BJ (cell line): Measurements from ENCODE around the gene GALE. TPM values are rescaled to one million over a fixed set of nuclear protein-coding genes. Genes with fewer than 3 reads are reported as not detected.

Source experiments
- CTCF ChIA-PET: fragments of 350-600 bp; formaldehyde crosslinking; extraction: SDS; loops from one replicate; lab custom pipeline; 2021; ENCODE audit warnings: antibody characterized with exemption, inconsistent platforms; lab: Yijun Ruan, JAX
- POLR2A ChIA-PET: fragments of 300-600 bp; sonication (Branson Sonifier 250); formaldehyde crosslinking; extraction: SDS; loops from one replicate; lab custom pipeline; 2021; ENCODE audit warnings: antibody characterized with exemption; lab: Charles Lee
- DNase-seq: peaks from one replicate; pipeline ENCODE4 v3.0.0-alpha.2; 2011; ENCODE audit warnings: low read depth
- H3K27me3 ChIP-seq: 2 replicates; pipeline ENCODE4 v1.6.0; 2011; ENCODE audit warnings: low read length; ENCODE audit not compliant: control insufficient read depth, insufficient read depth
- H3K36me3 ChIP-seq: 2 replicates; pipeline ENCODE4 v1.5.1; 2011; ENCODE audit warnings: low read length; ENCODE audit not compliant: control insufficient read depth, insufficient read depth
- H3K4me3 ChIP-seq: 2 replicates; pipeline ENCODE4 v1.5.1; 2011; ENCODE audit warnings: low read depth, mild to moderate bottlenecking, control low read depth, low read length
- CTCF ChIP-seq: IDR thresholded peaks from 2 replicates; pipeline ENCODE4 v1.5.1; 2011; ENCODE audit warnings: low read depth, mild to moderate bottlenecking, control low read depth, inconsistent platforms, low read length, moderate library complexity; ENCODE audit not compliant: insufficient read depth
- polyA plus RNA-seq: library from polyadenylated mRNA; depleted of rRNA; stranded (reverse); fragments of >200 nt; gene quantifications from 2 replicates; pipeline ENCODE4 v1.2.3, GENCODE V29; 2011

Gene GALE
- polyA plus RNA-seq, 1 experiment = 36.1 TPM

- H3K36me3 ChIP-seq = peaks cover 15% of the 10 kb centered on the region
- ChIA-PET POLR2A (no interaction called here), CTCF (interaction anchor here (0.6 to 9.2 kb wide), 4 partner anchors 8 to 125 kb away, joined by 3 to 77 read pairs (median 3); partner anchors contain the start of gene PITHD1)
These were observed 17.1 kb upstream of the GALE start for GRCh38 chr1:23817633-23818032.

GRCh38 chr1:23816906-23817305 is 16.4 kb upstream of the GALE start:
- no peak for DNase-seq
- no peaks in the 10 kb centered on the region for H3K27me3 ChIP-seq
- no peak for TF ChIP-seq CTCF
- ChIA-PET POLR2A (no interaction called here), CTCF (interaction anchor here (1.0 to 1.4 kb wide), 5 partner anchors 10 to 100 kb away, joined by 3 to 6 read pairs (median 3); partner anchors contain the start of gene PITHD1)
- H3K4me3 ChIP-seq = no peak overlapping the region
- peaks cover 19% of the 10 kb centered on the region for H3K36me3 ChIP-seq

More at GRCh38 chr1:23817633-23818032, 17.1 kb upstream of the GALE start:
- Histone ChIP-seq H3K4me3 (no peak overlapping the region), H3K27me3 (no peaks in the 10 kb centered on the region)
- DNase-seq = no peak
- TF ChIP-seq CTCF = no peak

- Histone ChIP-seq H3K4me3 (no peak overlapping the region), H3K27me3 (no peaks in the 10 kb centered on the region), H3K36me3 (peaks cover 21% of the 10 kb centered on the region)
- ChIA-PET POLR2A (no interaction called here), CTCF (interaction anchor here (0.7 to 1.4 kb wide), 5 partner anchors 9 to 160 kb away, joined by 3 to 6 read pairs (median 3); no protein-coding TSS in a partner anchor)
- no peak for TF ChIP-seq CTCF
- DNase-seq = no peak
These were observed 15.8 kb upstream of the GALE start for GRCh38 chr1:23816361-23816760.

GRCh38 chr1:23814016-23814415 is 13.5 kb upstream of the GALE start:
- Histone ChIP-seq H3K4me3 (no peak overlapping the region), H3K36me3 (peaks cover 24% of the 10 kb centered on the region), H3K27me3 (no peaks in the 10 kb centered on the region)
- POLR2A ChIA-PET = no interaction called here
- no peak for DNase-seq
- CTCF ChIA-PET = interaction anchor here (0.6 to 1.2 kb wide), 3 partner anchors 11 to 259 kb away, joined by 3 read pairs; partner anchors contain the start of gene HMGCL
- TF ChIP-seq CTCF = no peak

- POLR2A ChIA-PET = no interaction called here
- no peak for DNase-seq
- TF ChIP-seq CTCF = peak; percentile 73
These were observed 10.4 kb upstream of the GALE start for GRCh38 chr1:23810818-23811540.

More at GRCh38 chr1:23810818-23811540, 10.4 kb upstream of the GALE start:
- Histone ChIP-seq H3K36me3 (peaks cover 23% of the 10 kb centered on the region), H3K4me3 (no peak overlapping the region), H3K27me3 (no peaks in the 10 kb centered on the region)
- CTCF ChIA-PET = interaction anchor here (0.5 to 7.3 kb wide), 25 partner anchors 10 to 235 kb away, joined by 3 to 77 read pairs (median 4); partner anchors contain the start of genes GALE and HMGCL
